Loucy (cell line): Measurements from ENCODE around the gene PAX2.

ENCODE experiments used
- H2AFZ ChIP-seq: fragments of 200-600 bp; sonication (generic); 2 replicates; pipeline ENCODE4 v1.6.0; 2016; ENCODE audit warnings: antibody characterized with exemption, mild to moderate bottlenecking, low read length, moderate library complexity
- H3F3A ChIP-seq: fragments of 200-600 bp; 2 replicates; pipeline ENCODE4 v1.6.0; 2016; ENCODE audit warnings: antibody characterized with exemption, low read depth, mild to moderate bottlenecking
- H3K27me3 ChIP-seq: fragments of 200-600 bp; sonication (generic); 2 replicates; pipeline ENCODE4 v1.6.1; 2014; ENCODE audit warnings: low read length, mild to moderate bottlenecking; ENCODE audit not compliant: insufficient read depth, poor library complexity, severe bottlenecking
- H3K36me3 ChIP-seq: fragments of 200-600 bp; sonication (generic); 2 replicates; pipeline ENCODE4 v1.6.1; 2016; ENCODE audit warnings: low read length; ENCODE audit not compliant: insufficient read depth
- H3K4me1 ChIP-seq: fragments of 200-600 bp; sonication (generic); 2 replicates; pipeline ENCODE4 v1.5.1; 2014; ENCODE audit warnings: low read length, mild to moderate bottlenecking; ENCODE audit not compliant: insufficient read depth, poor library complexity, severe bottlenecking
- H3K4me2 ChIP-seq: fragments of 200-600 bp; sonication (generic); 2 replicates; pipeline ENCODE4 v1.6.0; 2014; ENCODE audit warnings: antibody characterized with exemption, low read length, low read depth, mild to moderate bottlenecking; ENCODE audit not compliant: poor library complexity, severe bottlenecking
- H3K4me3 ChIP-seq: fragments of 200-600 bp; sonication (generic); 2 replicates; pipeline ENCODE4 v1.5.1; 2014; ENCODE audit warnings: low read length, mild to moderate bottlenecking, mixed read lengths; ENCODE audit not compliant: poor library complexity, severe bottlenecking
- H3K79me2 ChIP-seq: fragments of 200-600 bp; sonication (generic); 2 replicates; pipeline ENCODE4 v1.6.1; 2014; ENCODE audit warnings: low read length; ENCODE audit not compliant: insufficient read depth
- H3K9ac ChIP-seq: fragments of 200-600 bp; sonication (generic); 2 replicates; pipeline ENCODE4 v1.6.0; 2014; ENCODE audit warnings: mild to moderate bottlenecking, low read depth, low read length, moderate library complexity; ENCODE audit not compliant: poor library complexity, severe bottlenecking
- H3K9me2 ChIP-seq: fragments of 200-600 bp; sonication (generic); replicated peaks from 2 replicates; pipeline ENCODE4 v1.6.1; 2016; ENCODE audit warnings: low read depth, low read length, mixed read lengths
- H3K9me3 ChIP-seq: fragments of 200-600 bp; sonication (generic); 2 replicates; pipeline ENCODE4 v1.6.1; 2014; ENCODE audit warnings: mild to moderate bottlenecking, antibody characterized with exemption, low read length, low read depth; ENCODE audit not compliant: insufficient read depth
- H4K20me1 ChIP-seq: fragments of 200-600 bp; sonication (generic); 2 replicates; pipeline ENCODE4 v1.6.0; 2014; ENCODE audit warnings: antibody characterized with exemption, low read length, mild to moderate bottlenecking; ENCODE audit not compliant: insufficient read depth, poor library complexity, severe bottlenecking
- CTCF ChIP-seq: fragments of 200-600 bp; sonication (generic); conservative IDR thresholded peaks from 2 replicates; pipeline ENCODE4 v1.5.1; 2014; ENCODE audit warnings: mild to moderate bottlenecking, antibody characterized with exemption, low read length
- EZH2phosphoT487 ChIP-seq: fragments of 200-600 bp; IDR thresholded peaks from 2 replicates; pipeline ENCODE4 v1.6.1; 2018; ENCODE audit warnings: antibody characterized with exemption, mild to moderate bottlenecking, moderate library complexity, borderline replicate concordance

PAX2 gene

DNA sequence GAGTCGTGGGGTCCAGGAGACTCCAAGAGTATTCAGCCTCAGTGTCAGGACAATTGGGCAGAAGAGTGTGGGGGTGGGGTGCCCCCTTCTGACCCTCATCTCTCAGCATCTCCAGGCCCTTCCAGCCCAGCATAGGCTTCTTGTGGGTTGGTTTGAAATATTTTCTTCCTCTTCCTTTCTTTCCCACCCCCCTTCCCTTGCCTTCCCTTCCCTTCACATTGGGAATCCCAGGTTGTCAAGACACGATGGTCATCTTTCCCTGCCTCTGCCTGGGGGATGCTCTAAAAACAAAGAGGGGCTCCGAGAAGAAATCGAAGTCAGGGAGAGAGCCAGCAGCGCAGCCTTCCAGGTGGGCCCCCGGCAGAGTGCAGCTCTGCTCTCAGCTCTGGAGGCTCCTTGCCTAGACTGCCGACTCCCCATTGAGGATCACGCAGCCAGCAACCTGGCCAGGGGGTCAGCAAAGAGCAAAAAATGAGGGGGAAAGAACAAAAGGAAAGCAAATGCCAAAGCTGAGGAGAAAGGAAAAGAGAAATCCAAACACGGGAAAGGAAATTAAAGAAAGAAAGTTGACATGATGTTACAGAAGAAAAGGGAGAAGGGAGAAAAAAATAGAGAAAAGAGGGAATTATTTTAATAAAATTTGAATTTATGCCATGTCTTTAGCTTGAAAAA lies 1.5 kb downstream of the PAX2 start:
- peak overlapping the region; percentile 90 for H3K4me2 ChIP-seq
- no peaks in the 10 kb centered on the region for H4K20me1 ChIP-seq
- H3K4me3 ChIP-seq = peak overlapping the region; percentile 78
- peaks cover 32% of the 10 kb centered on the region; the same call in 1 of the 2 replicates for H3K79me2 ChIP-seq
- no peaks in the 10 kb centered on the region for H3K36me3 ChIP-seq
- no peaks in the 10 kb centered on the region for H3K27me3 ChIP-seq
- H3K9me3 ChIP-seq = no peaks in the 10 kb centered on the region
- H3F3A ChIP-seq = no peaks in the 10 kb centered on the region
- H3K9ac ChIP-seq = peak overlapping the region; percentile 85
- no peak for TF ChIP-seq CTCF
- TF ChIP-seq EZH2phosphoT487 = no peak
- peaks cover 19% of the 10 kb centered on the region for H3K4me1 ChIP-seq
- H2AFZ ChIP-seq = no peak overlapping the region
- no peaks in the 10 kb centered on the region for H3K9me2 ChIP-seq

DNA sequence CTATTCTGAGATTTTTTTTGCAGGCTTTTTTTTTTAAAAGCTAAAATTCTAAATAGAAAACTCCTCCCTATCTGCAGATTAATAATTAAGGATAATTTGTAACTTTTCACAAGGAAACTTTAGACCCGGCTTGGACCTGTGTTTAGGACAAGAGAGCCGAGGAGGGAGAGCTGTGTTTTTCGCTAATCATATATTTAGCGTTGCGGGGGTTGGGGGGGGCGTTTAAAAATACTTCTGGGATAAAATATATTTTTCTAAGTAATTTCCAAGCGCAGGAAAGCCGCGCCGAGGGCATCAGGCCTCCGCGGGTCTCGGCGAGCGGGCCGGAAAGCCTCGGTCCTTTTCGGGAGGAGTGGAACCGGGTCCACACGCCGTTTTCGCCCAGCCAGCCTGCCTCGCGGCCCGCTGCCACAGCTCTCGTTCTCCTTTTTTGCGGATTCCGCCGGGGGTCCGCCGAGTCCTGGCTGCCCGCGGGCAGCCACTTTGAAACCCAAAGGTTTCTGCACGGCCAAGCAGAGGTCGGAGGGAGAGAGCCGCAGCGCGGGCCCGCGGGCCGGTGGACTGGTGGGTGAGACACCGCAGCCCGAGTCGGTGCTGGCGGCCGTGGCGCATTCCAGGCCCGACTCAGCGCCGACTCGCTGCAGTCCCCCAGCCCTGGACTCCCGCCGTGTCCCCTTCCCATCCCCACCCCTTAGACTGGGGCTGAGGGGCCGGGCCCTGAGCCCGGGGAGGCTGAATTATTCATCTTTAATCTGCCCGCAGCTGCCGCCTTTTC lies 2.3 kb downstream of the PAX2 start:
- Histone ChIP-seq H3K4me3 (peak overlapping the region; percentile 78), H3F3A (no peaks in the 10 kb centered on the region), H3K9ac (peak overlapping the region; percentile 85), H3K27me3 (no peaks in the 10 kb centered on the region), H3K4me1 (peaks cover 23% of the 10 kb centered on the region), H2AFZ (no peak overlapping the region), H3K4me2 (peak overlapping the region; percentile 90), H4K20me1 (no peaks in the 10 kb centered on the region), H3K79me2 (peaks cover 32% of the 10 kb centered on the region; the same call in 1 of the 2 replicates), H3K36me3 (no peaks in the 10 kb centered on the region), H3K9me2 (no peaks in the 10 kb centered on the region), H3K9me3 (no peaks in the 10 kb centered on the region)
- TF ChIP-seq CTCF (no peak), EZH2phosphoT487 (no peak)

GRCh38 chr10:100748231-100749058 lies 3.1 kb downstream of the PAX2 start:
- H3F3A ChIP-seq = no peaks in the 10 kb centered on the region
- no peak overlapping the region for H3K9ac ChIP-seq
- H3K36me3 ChIP-seq = no peaks in the 10 kb centered on the region
- peak overlapping the region; percentile 4 for H3K4me2 ChIP-seq
- no peaks in the 10 kb centered on the region for H3K9me2 ChIP-seq
- H4K20me1 ChIP-seq = no peaks in the 10 kb centered on the region
- no peak overlapping the region for H2AFZ ChIP-seq
- TF ChIP-seq CTCF (no peak), EZH2phosphoT487 (no peak)
- H3K27me3 ChIP-seq = no peaks in the 10 kb centered on the region
- peaks cover 32% of the 10 kb centered on the region; the same call in 1 of the 2 replicates for H3K79me2 ChIP-seq
- H3K4me1 ChIP-seq = peaks cover 20% of the 10 kb centered on the region
- H3K4me3 ChIP-seq = no peak overlapping the region
- H3K9me3 ChIP-seq = no peaks in the 10 kb centered on the region
